GM12874 (cell line): ENCODE data around the gene PRSS35.

Experiments used
- TF ChIP-seq, protein P1 (sequence below): IDR thresholded peaks from 2 replicates; pipeline ENCODE4 v1.5.1; 2011; ENCODE audit warnings: low read depth, mild to moderate bottlenecking, control low read depth, low read length, moderate library complexity; ENCODE audit not compliant: insufficient read depth

PRSS35 gene

DNA sequence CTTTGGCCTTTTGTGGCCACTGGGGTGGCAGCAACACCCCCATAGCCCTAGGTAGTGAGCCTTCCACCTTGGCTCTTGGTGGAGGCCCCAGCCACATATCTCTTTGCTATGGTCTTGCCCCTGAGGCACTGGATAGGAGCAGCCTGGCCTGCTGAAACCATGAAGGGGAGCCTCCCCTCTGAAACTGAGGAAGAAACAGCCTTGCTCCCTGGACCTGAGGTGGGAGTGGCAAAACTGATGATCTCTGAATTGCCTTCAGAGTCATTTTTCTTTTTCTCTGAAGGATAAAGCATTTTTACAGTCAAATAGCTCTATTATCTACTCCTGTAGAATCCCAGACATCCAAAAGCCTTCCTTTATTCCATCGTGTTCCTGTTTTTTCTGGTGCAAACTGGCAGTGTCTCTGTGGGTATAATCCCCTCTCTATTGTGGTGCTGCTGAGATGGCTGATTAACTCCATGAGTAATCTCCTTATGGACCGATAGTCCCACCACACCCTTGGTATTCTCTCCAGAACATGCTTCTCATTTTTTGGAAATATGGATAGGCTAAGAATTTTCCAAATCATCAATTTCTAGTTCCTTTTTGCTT is 22.0 kb upstream of the PRSS35 start:
- TF ChIP-seq, protein P1, sequence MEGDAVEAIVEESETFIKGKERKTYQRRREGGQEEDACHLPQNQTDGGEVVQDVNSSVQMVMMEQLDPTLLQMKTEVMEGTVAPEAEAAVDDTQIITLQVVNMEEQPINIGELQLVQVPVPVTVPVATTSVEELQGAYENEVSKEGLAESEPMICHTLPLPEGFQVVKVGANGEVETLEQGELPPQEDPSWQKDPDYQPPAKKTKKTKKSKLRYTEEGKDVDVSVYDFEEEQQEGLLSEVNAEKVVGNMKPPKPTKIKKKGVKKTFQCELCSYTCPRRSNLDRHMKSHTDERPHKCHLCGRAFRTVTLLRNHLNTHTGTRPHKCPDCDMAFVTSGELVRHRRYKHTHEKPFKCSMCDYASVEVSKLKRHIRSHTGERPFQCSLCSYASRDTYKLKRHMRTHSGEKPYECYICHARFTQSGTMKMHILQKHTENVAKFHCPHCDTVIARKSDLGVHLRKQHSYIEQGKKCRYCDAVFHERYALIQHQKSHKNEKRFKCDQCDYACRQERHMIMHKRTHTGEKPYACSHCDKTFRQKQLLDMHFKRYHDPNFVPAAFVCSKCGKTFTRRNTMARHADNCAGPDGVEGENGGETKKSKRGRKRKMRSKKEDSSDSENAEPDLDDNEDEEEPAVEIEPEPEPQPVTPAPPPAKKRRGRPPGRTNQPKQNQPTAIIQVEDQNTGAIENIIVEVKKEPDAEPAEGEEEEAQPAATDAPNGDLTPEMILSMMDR: no peak

DNA sequence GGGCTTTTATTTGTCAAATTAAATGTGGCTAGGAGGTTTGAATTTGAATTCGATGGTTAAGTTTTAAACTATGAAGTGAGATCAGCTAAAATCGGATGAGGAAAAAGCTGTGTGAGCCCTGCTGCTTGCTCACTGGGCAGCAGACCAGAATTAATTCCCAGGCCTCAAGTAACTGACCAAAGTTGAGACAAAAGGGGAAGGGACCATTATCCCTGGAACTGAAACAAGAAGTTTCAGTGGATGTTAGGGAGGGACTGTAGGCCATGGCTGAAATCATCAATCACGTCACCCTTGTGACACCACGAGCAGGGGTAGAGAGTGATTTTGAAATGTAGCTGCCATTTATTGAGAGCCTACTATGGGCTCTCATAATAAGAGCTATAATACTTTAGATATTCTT is 7.0 kb upstream of the PRSS35 start:
- TF ChIP-seq, protein P1: no peak

DNA sequence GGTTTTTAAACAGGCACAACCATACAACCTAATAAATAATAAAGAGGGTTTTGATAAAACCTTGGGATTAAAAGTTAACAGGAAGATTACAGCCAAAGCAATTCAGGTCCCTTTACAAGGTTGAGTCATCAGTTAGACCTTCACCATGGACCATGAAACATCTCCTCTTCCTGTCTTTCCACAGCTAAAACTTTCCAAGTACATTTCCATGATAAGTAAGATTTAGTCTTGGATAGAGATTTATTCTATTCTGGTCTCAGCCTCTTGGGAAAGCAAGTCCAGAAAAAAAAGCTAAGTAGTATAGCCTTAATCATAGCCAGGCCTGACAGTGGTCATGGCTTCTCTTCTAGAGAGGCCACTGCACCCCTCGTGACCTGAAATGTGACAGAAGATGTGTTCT is 2.9 kb upstream of the PRSS35 start:
- TF ChIP-seq, protein P1: no peak

DNA sequence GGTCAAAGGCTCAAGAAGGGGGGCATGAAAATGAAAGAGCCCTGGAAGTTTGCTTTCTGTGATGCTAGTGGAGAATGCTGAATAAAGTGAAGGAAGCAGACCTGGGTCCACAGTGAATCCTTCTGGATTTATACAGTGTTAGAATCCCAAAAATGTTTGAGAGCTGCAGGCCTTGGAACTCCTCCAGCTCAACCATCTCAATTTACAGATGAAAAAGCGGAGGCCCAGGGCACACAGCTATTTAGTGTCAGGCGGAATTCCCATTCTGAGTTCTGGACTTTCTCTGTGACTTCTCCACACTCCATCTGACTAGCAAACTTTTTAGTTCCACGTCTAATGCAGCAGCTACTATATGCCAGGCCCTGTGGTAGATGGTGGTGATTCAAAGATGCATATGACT is 1.5 kb upstream of the PRSS35 start:
- TF ChIP-seq, protein P1: no peak

DNA sequence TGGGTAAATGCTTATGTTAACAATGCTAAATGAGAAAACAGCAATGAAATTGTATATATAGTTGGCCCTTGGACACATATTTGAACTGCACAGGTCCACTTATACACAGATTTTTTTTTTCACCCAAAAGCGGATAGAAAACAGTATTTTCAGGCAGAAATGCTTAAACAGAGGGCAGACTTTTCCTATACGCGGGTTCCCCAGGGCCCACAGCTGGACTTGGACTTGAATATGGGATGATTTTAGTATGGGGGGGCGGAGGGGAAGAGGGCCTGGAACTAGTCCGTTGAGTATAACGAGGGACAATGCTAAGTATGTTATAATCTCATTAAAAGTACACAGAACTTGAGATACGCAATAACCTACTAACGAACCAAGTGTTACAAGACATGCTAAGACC is 1.1 kb upstream of the PRSS35 start:
- TF ChIP-seq, protein P1: no peak

DNA sequence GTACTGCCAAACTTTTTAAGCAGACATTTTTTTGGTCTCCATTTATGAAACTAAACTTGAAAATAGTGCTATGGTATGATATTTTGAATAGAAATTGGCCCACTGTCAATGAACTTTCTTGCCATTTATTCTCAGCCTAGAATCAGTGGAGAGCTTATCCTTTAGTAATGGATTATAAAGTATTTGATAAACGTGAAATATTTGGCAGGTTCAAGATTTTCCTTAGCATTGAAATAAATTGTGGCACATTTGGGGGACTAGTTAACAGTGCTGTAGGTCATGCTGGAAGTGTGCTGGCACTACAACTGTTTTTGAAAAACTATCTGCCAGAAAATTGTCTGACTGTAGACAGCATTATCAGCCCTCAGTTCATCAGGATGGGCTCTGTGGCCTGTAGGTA is 2.1 kb downstream of the PRSS35 start:
- TF ChIP-seq, protein P1: no peak

DNA sequence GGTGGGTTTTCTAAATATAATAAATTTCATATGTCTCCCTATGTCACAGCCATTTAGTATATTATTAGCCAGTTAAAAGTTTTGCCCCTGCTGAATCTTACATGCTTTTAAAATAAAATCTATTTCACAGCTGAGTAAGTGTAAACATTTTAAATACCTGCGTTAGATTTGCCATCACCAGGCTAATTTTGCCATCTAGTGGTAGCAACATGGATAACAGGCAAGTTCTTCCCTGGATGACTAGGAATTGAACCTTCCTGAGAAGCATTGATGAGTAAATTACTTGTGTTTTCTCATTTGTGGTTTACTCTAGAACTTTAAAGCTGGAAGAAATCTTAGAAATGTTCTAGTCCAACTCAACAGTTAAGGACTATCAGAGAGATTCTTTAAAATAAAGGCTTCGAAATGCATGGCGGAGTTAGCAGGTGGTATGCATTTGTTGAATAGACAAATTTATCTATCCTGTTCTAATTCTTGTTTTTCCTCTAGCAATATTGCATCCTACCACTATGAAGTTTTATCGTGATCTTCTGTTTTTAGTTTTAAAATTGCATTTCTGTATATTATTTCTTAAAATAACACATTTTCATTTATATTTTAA is 2.6 kb downstream of the PRSS35 start:
- TF ChIP-seq, protein P1: peak; percentile 61; the same call in 1 of the 2 replicates
